B cell (primary cell): Measurements from ENCODE around the gene RUVBL2. TPM values are rescaled to one million over a fixed set of nuclear protein-coding genes. Genes with fewer than 3 reads are reported as not detected.

Experiments
- ATAC-seq: fragments of 200-7000 bp; cut with Tn5 transposase; one replicate; pipeline ENCODE4 v1.10.0; 2021; ENCODE audit warnings: low read depth, mild to moderate bottlenecking, moderate number of reproducible peaks, moderate library complexity
- CTCF ChIA-PET: fragments of 350-600 bp; sonication (Branson Sonifier 250); formaldehyde crosslinking; loops from one replicate; lab custom pipeline; 2021; ENCODE audit warnings: antibody characterized with exemption, inconsistent platforms; lab: Charles Lee
- POLR2A ChIA-PET: fragments of 350-600 bp; sonication (Branson Sonifier 250); formaldehyde crosslinking; loops from one replicate; lab custom pipeline; 2021; ENCODE audit warnings: antibody characterized with exemption; lab: Charles Lee
- DNase-seq: peaks from one replicate; pipeline ENCODE4 v3.0.0; 2013
- H2AFZ ChIP-seq: 2 replicates; pipeline ENCODE4 v1.6.1; 2012; ENCODE audit warnings: mild to moderate bottlenecking, low read depth, low read length; ENCODE audit not compliant: insufficient read depth, poor library complexity, severe bottlenecking
- H3K27ac ChIP-seq, 2 donors: 1 replicate in 1 of 2; 2 replicates in 1 of 2; pipeline ENCODE4 v1.5.1; 2012 to 2013; ENCODE audit warnings: low read length in 2 of 2, mild to moderate bottlenecking in 2 of 2, moderate library complexity in 1 of 2
- H3K27me3 ChIP-seq, 4 experiments: fragments of 200-600 bp in 1 of 4; sonication (generic) in 1 of 4; replicated peaks in 1 of 4; 1 replicate in 2 of 4; 2 replicates in 2 of 4; pipeline versions ENCODE4 v1.6.1 to v1.7.0; 2013 to 2016; ENCODE audit warnings: low read length in 3 of 4, mild to moderate bottlenecking in 2 of 4, mixed read lengths in 1 of 4, moderate library complexity in 1 of 4; ENCODE audit not compliant: insufficient read depth in 4 of 4, control insufficient read depth in 3 of 4; ENCODE audit errors: control extremely low read depth in 1 of 4
- H3K36me3 ChIP-seq, 2 experiments: replicated peaks in 1 of 2; 1 replicate in 1 of 2; 2 replicates in 1 of 2; pipeline versions ENCODE4 v1.6.1 to v1.7.1; 2013; ENCODE audit warnings: low read length in 1 of 2; ENCODE audit not compliant: insufficient read depth in 2 of 2, control insufficient read depth in 1 of 2; ENCODE audit errors: control extremely low read depth in 1 of 2, extremely low read depth in 1 of 2
- H3K4me1 ChIP-seq, 2 donors: fragments of 200-600 bp in 1 of 2; sonication (generic) in 1 of 2; 1 replicate in 1 of 2; 2 replicates in 1 of 2; pipeline versions ENCODE4 v1.5.1 to v1.6.1; 2013 to 2017; ENCODE audit warnings: low read length in 2 of 2; ENCODE audit not compliant: control insufficient read depth in 2 of 2, insufficient read depth in 2 of 2
- H3K4me2 ChIP-seq: replicated peaks from 2 replicates; pipeline ENCODE3; 2012; ENCODE audit warnings: mild to moderate bottlenecking, low read depth, low read length; ENCODE audit not compliant: poor library complexity, severe bottlenecking
- H3K4me3 ChIP-seq, 5 experiments: fragments of 200-600 bp in 1 of 5; sonication (generic) in 1 of 5; 1 replicate in 3 of 5; 2 replicates in 2 of 5; pipeline versions ENCODE4 v1.5.1 to v1.7.0; 2011 to 2016; ENCODE audit warnings: low read length in 4 of 5, mild to moderate bottlenecking in 4 of 5, low read depth in 2 of 5, control low read depth in 1 of 5, moderate library complexity in 1 of 5; ENCODE audit not compliant: insufficient read depth in 1 of 5; ENCODE audit errors: control extremely low read depth in 1 of 5, extremely low read depth in 1 of 5
- H3K79me2 ChIP-seq: fragments of 200-600 bp; sonication (generic); one replicate; pipeline ENCODE4 v1.6.0; 2016; ENCODE audit warnings: low read length; ENCODE audit not compliant: control insufficient read depth, insufficient read depth
- H3K9ac ChIP-seq: fragments of 200-600 bp; sonication (generic); 2 replicates; pipeline ENCODE4 v1.6.1; 2017; ENCODE audit warnings: mild to moderate bottlenecking, low read length, moderate library complexity
- H3K9me3 ChIP-seq, 3 donors: one replicate each; pipeline versions ENCODE4 v1.6.1 to v1.7.1; 2013; ENCODE audit warnings: low read length in 2 of 3; ENCODE audit not compliant: control insufficient read depth in 2 of 3, insufficient read depth in 1 of 3; ENCODE audit errors: control extremely low read depth in 1 of 3
- H4K20me1 ChIP-seq: 2 replicates; pipeline ENCODE4 v1.6.0; 2012; ENCODE audit warnings: mild to moderate bottlenecking, low read length; ENCODE audit not compliant: insufficient read depth, control insufficient read depth, poor library complexity, severe bottlenecking
- H3K27ac Mint-ChIP-seq: one replicate; pipeline ENCODE4 v1.8.0; 2021; ENCODE audit warnings: mixed read lengths
- H3K27me3 Mint-ChIP-seq: one replicate; pipeline ENCODE4 v1.8.0; 2021; ENCODE audit warnings: mixed read lengths
- H3K4me1 Mint-ChIP-seq: one replicate; pipeline ENCODE4 v1.8.0; 2021; ENCODE audit warnings: mixed read lengths
- H3K4me3 Mint-ChIP-seq: one replicate; pipeline ENCODE4 v1.8.0; 2021; ENCODE audit warnings: mixed read lengths
- H3K9me3 Mint-ChIP-seq: one replicate; pipeline ENCODE4 v1.8.0; 2022; ENCODE audit warnings: mixed read lengths; ENCODE audit not compliant: insufficient read depth
- EZH2 ChIP-seq: IDR thresholded peaks from 2 replicates; pipeline ENCODE4 v1.6.1; 2012; ENCODE audit warnings: borderline replicate concordance, low read depth, mild to moderate bottlenecking, moderate library complexity, low read length; ENCODE audit not compliant: insufficient read depth, poor library complexity, severe bottlenecking
- WGBS: methylation state at CpG from one replicate; pipeline ENCODE4 v1.1.5; 2013; ENCODE audit warnings: missing lambda C conversion rate; ENCODE audit not compliant: insufficient coverage; 5-methylcytosine and 5-hydroxymethylcytosine counted together
- intact Hi-C: fragments of 100-400 bp; cut with micrococcal nuclease; formaldehyde crosslinking; loops from one replicate; pipeline ENCODE4 v1.10.0; 2022
- polyA plus RNA-seq: library from polyadenylated mRNA; depleted of rRNA; stranded (reverse); fragments of >200 nt; gene quantifications from 2 replicates; pipeline ENCODE4 v1.2.3, GENCODE V29; 2012
- total RNA-seq, 2 donors: library from RNA; stranded (reverse); fragments of 120-200 nt in 1 of 2; gene quantifications; 1 replicate in 1 of 2; 2 replicates in 1 of 2; pipeline versions ENCODE4 v1.2.3 to v1.2.4, GENCODE V29; 2013 to 2022
- TF ChIP-seq, protein P1 (sequence below): fragments of 200-600 bp; IDR thresholded peaks from one replicate; pipeline ENCODE4 v1.8.0; 2022; ENCODE audit warnings: antibody characterized with exemption, mild to moderate bottlenecking

The RUVBL2 gene
- total and polyA plus RNA-seq, 2 donors (not counting 1 experiment from before 2014, with no cell fraction given) = 36.1 to 57.4 TPM

DNA sequence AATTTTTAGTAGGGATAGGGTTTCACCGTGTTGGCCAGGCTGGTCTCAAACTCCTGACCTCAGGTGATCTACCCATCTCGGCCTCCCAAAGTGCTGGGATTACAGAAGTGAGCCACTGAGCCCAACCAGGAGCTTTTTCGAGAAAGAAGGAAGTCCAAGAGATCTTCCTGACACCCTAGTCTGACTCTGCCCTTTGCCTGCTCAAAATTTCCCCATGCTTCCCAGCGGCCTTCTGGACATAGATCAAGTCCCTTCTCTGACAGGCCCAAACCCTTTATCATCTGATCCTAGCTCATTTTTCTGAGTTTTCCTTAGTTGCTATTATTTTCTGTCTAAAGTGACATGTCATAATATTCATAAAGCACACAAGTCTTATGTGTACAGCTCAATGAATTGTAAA is 40.5 kb upstream of the RUVBL2 start:
- Mint-ChIP-seq H3K27me3 (no peaks in the 10 kb centered on the region), H3K4me3 (peak overlapping the region; percentile 41), H3K9me3 (peaks cover 6% of the 10 kb centered on the region), H3K4me1 (peaks cover 20% of the 10 kb centered on the region), H3K27ac (no peak overlapping the region)
- no peak for TF ChIP-seq EZH2
- TF ChIP-seq, protein P1, sequence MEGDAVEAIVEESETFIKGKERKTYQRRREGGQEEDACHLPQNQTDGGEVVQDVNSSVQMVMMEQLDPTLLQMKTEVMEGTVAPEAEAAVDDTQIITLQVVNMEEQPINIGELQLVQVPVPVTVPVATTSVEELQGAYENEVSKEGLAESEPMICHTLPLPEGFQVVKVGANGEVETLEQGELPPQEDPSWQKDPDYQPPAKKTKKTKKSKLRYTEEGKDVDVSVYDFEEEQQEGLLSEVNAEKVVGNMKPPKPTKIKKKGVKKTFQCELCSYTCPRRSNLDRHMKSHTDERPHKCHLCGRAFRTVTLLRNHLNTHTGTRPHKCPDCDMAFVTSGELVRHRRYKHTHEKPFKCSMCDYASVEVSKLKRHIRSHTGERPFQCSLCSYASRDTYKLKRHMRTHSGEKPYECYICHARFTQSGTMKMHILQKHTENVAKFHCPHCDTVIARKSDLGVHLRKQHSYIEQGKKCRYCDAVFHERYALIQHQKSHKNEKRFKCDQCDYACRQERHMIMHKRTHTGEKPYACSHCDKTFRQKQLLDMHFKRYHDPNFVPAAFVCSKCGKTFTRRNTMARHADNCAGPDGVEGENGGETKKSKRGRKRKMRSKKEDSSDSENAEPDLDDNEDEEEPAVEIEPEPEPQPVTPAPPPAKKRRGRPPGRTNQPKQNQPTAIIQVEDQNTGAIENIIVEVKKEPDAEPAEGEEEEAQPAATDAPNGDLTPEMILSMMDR = no peak
- ATAC-seq (no peak), DNase-seq (no peak)
- H3K9ac ChIP-seq = no peak overlapping the region
- WGBS = 77% methylated on average over 3 of the region's 4 CpGs
- H3K4me2 ChIP-seq = no peak overlapping the region
- intact Hi-C loops = no loop called here
- peaks cover 17% of the 10 kb centered on the region for H3K79me2 ChIP-seq
- H3K4me3 ChIP-seq = no peak overlapping the region
- H4K20me1 ChIP-seq = no peaks in the 10 kb centered on the region
- POLR2A ChIA-PET = interaction anchor here (0.5 to 0.7 kb wide), 2 partner anchors 47 to 77 kb away, joined by 3 to 6 read pairs; no protein-coding TSS in a partner anchor
- no peak overlapping the region for H2AFZ ChIP-seq
- H3K36me3 ChIP-seq = peaks cover 1 to 3% of the 10 kb centered on the region in 2 experiments
- H3K27ac ChIP-seq = no peak overlapping the region
- H3K4me1 ChIP-seq = peaks cover 6 to 16% of the 10 kb centered on the region in 2 donors
- CTCF ChIA-PET = interaction anchor here (0.6 to 2.7 kb wide), 6 partner anchors 11 to 272 kb away, joined by 3 to 14 read pairs (median 4); partner anchors contain the start of gene RUVBL2
- H3K27me3 ChIP-seq = no peaks in the 10 kb centered on the region
- H3K9me3 ChIP-seq = no peaks in the 10 kb centered on the region

DNA sequence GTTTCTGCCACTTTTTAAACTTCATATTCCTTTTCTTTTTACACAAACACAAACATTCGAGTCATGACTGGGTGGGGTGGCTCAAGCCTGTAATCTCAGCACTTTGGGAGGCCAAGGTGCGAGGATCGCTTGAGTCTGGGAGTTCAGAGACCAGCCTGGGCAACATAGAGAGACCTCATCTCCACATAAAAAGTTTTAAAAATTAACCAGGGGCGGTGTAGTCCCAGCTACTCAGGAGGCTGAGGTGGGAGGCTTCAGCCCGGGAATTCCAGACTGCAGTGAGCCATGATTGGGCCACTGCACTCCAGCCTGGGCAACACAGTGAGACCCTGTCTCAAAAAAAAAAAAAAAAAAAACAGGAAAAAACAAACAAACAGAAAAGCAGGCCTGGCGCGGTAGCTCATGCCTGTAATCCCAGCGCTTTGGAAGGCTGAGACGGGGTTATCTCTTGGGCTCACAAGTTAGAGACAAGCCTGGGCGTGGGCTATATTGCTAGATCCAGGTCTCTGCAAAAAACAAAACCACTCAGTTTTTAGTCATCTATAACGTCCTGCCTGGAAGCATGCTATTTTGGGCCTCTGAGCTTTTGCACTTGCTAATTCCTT is 39.6 kb upstream of the RUVBL2 start:
- Histone ChIP-seq H3K4me1 (peaks cover 6 to 16% of the 10 kb centered on the region in 2 donors), H3K9ac (peak overlapping the region; percentile 90), H3K79me2 (peaks cover 23% of the 10 kb centered on the region), H2AFZ (peak overlapping the region; percentile 86), H4K20me1 (no peaks in the 10 kb centered on the region), H3K4me2 (peak overlapping the region; percentile 94), H3K4me3 (peak overlapping the region; percentile 41 to 99 (median 87)), H3K27ac (peak overlapping the region in 1 of 2 donors; percentile 89), H3K36me3 (peaks cover 1 to 3% of the 10 kb centered on the region in 2 experiments), H3K9me3 (no peaks in the 10 kb centered on the region), H3K27me3 (no peaks in the 10 kb centered on the region)
- peaks cover 20% of the 10 kb centered on the region for H3K4me1 Mint-ChIP-seq
- DNase-seq (no peak), ATAC-seq (no peak)
- peak overlapping the region; percentile 85 for H3K4me3 Mint-ChIP-seq
- POLR2A ChIA-PET = interaction anchor here (0.6 to 1.0 kb wide), 11 partner anchors 8 to 1463 kb away, joined by 3 to 8 read pairs (median 4); partner anchors contain the start of genes FTL, GYS1, NUCB1 and RUVBL2
- 73% methylated on average over 7 of the region's 11 CpGs for WGBS
- CTCF ChIA-PET = interaction anchor here (0.7 to 2.7 kb wide), 6 partner anchors 11 to 553 kb away, joined by 3 to 14 read pairs (median 4); partner anchors contain the start of gene FTL
- TF ChIP-seq, protein P1 = no peak
- TF ChIP-seq EZH2 = no peak
- intact Hi-C loops = loop anchor here (1.0 kb wide), 4 partner anchors 11 to 82 kb away; partner anchors contain the start of genes DHDH, FTL, NUCB1 and PPP1R15A
- H3K27ac Mint-ChIP-seq = peak overlapping the region; percentile 92
- no peaks in the 10 kb centered on the region for H3K27me3 Mint-ChIP-seq
- H3K9me3 Mint-ChIP-seq = no peaks in the 10 kb centered on the region
